Measurements from ENCODE around the gene NKPD1.

Gene NKPD1

GRCh38 chr19:45173816-45174215 is 13.0 kb upstream of the NKPD1 start:
- no peak for DNase-seq

- no peak for DNase-seq
Observed at GRCh38 chr19:45172611-45173208, 11.9 kb upstream of the NKPD1 start.

- DNase-seq: peak; percentile 11
Observed at GRCh38 chr19:45172173-45172572, 11.4 kb upstream of the NKPD1 start.

GRCh38 chr19:45171211-45171623 is 10.4 kb upstream of the NKPD1 start:
- DNase-seq: no peak

- no peak for DNase-seq
Observed at GRCh38 chr19:45170146-45171106, 9.6 kb upstream of the NKPD1 start.

- DNase-seq: no peak
Observed at GRCh38 chr19:45169602-45170001, 8.8 kb upstream of the NKPD1 start.

GRCh38 chr19:45168767-45169351 is 8.1 kb upstream of the NKPD1 start:
- no peak for DNase-seq

- DNase-seq: no peak
Observed at GRCh38 chr19:45166723-45167252, 6.0 kb upstream of the NKPD1 start.

- no peak for DNase-seq
Observed at GRCh38 chr19:45164577-45165335, 4.0 kb upstream of the NKPD1 start.

GRCh38 chr19:45163751-45164460 is 3.1 kb upstream of the NKPD1 start:
- no peak for DNase-seq

GRCh38 chr19:45163156-45163555 is 2.4 kb upstream of the NKPD1 start:
- no peak for DNase-seq

- no peak for DNase-seq
Observed at GRCh38 chr19:45162608-45163143, 1.9 kb upstream of the NKPD1 start.

- DNase-seq: no peak
Observed at GRCh38 chr19:45161738-45162607, 1.2 kb upstream of the NKPD1 start.

- DNase-seq: no peak
Observed at GRCh38 chr19:45159971-45160324, 834 bp downstream of the NKPD1 start.

GRCh38 chr19:45159210-45159970 is 1.4 kb downstream of the NKPD1 start:
- DNase-seq: no peak

GRCh38 chr19:45158503-45159209 is 2.1 kb downstream of the NKPD1 start:
- no peak for DNase-seq

GRCh38 chr19:45156751-45157150 is 4.0 kb downstream of the NKPD1 start:
- DNase-seq: no peak

GRCh38 chr19:45156011-45156630 is 4.7 kb downstream of the NKPD1 start:
- no peak for DNase-seq
